Urothelium cell line (cell line): ENCODE measurements around the gene NFIX.

ENCODE experiments used
- DNase-seq: peaks from one replicate; pipeline ENCODE4 v3.0.0; 2011; ENCODE audit warnings: low spot score, mixed read lengths
- FAIRE-seq: peaks from 2 replicates; lab custom pipeline; 2011; peaks lifted over from hg19 to GRCh38; lab: Jason Lieb, UNC

NFIX gene

GRCh38 chr19:13033819-13034611, 38.7 kb downstream of the NFIX start:
- DNase-seq (no peak), FAIRE-seq (no peak)

GRCh38 chr19:13034636-13035035, 39.4 kb downstream of the NFIX start:
- no peak for DNase-seq

GRCh38 chr19:13035820-13036365, 40.6 kb downstream of the NFIX start:
- DNase-seq (no peak), FAIRE-seq (no peak)

More at GRCh38 chr19:13034636-13035035, 39.4 kb downstream of the NFIX start:
- FAIRE-seq: no peak

DNA sequence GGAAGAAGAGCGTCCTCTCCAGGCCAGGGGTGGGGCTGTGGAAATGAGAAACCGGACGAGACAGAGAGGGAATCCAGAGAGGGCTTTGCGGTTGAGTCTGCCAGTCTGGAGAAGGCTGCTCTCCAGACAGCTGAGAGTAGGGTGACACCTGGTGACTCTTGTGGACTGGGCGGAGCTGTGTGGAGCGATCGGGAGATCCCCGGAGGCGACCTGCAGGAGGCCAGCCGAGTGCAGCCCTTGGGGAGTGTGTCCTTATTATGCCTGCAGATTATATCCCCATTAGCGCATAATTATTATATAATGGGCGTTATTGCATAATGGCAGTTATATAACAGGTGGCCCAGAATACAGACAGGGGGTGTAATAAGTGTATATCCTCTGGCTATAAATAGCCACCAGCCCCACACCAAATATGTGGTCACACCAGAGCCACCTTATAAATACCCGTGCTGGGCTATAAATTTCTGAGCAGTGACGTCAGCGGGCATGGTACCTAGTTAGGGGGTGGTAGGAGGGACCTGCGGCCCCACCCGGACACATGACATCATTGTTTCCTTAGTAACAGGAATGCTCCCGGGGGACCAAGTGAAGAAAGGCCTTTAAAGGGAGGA, 41.2 kb downstream of the NFIX start:
- FAIRE-seq (no peak), DNase-seq (peak; percentile 79)

DNA sequence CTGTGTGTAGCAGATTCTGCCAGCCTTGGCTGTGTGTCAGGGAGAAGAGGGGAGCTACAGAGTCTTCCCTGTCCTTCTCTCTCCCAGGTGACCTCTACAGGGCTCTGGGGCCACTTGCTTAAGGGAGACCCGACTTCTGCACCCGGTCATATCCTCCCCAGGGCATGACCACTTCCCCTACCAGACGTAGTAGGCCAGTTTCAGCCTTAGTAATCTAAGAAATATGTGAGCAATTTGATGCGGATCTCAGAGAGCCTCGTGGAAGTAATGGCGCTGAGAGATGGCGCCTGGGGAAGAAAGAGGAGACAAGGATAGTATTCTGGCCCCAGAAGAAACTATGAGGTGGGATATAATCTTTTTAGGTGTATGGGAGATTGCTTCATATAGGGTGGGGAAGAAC, 41.9 kb downstream of the NFIX start:
- FAIRE-seq: no peak
- DNase-seq: peak; percentile 68

DNA sequence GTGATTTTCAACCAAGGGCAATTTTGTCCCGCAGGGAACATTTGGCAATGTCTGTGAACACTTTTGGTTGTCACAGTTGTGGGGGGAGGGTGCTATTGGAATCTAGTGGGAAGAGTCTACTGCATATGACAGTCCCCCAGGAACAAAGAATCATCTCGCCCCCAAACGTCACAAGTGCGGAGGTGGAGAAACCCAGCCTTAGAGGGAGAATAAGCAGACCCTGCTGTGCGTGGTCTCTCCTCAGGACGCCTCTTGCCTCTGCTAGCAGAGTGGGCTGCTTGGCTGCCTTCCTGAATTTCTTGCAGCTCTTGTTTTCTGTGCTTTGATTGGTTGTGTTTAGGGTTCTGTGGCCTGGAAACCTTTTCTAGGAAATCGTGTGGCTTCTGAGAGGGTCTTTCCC, 42.5 kb downstream of the NFIX start:
- FAIRE-seq (no peak), DNase-seq (no peak)

DNA sequence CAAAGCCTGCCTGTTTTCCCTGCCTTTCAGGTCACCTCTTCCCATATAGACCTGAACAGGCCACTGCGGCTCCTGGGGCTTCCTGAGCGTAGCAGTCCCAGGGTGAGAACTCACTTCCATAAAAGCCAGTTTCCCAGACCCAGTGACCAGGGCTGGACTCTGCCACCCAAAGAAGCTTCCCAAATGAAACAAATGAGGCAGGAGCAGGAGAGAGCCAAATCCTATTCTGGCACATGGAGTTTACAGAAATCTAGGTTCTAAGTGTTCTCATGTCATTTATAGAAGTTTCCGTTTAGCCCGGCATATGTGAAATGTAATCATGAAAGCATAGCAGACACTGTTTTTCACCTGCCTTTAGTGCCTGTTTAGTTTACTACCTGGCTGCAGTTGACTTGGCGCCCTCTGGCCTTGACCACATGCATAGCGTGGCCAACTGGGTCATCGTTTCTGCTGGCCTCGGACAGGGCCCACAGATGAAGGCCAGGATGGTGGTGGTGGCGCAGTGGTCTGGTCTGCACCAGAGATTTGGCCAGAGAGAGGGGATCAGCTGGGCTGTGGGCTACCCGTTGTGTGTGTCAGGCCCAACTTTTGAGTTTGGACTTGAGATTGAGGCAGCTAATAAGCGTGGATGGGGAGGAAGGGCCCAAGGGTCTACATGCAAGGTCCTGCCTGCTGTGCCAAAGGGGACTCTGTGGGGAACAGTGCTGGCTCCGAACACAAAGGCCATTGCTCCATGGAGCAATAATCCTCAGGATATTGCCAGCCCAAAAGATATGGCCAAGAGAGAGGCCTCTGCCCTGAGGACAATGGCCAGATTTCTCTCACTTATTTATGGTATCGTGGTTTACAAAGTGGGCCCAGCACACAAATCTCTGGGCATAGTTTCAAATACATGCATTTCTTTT, 43.3 kb downstream of the NFIX start:
- DNase-seq (no peak), FAIRE-seq (no peak)

DNA sequence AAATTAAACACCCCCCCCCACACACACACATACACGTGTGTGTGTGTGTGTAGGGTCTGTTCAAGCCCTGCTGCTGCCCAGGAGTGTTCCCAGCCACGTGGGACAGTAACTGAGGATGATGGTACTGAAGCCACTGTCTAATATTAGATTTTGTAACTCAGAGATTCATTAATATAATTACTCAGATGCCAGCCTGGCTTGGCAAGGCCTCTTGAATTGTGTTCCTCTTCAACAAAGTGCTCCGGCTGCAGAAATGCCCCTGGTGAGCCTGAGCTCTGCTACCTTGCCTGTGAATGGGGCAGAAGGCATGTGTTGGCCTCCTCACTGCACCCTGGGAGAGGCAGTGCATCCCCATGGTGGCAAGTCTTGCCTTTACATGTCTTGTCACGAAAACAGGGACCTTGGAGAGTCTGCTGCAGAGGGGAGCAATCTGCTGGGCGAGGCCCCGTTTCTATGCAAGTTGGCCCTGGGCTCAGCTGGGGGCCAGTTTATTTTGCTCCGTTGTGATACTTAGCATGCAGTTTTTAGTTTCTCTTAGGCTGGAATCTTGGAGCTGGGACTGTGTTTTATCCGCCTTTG, 44.0 kb downstream of the NFIX start:
- no peak for DNase-seq
- FAIRE-seq: no peak

DNA sequence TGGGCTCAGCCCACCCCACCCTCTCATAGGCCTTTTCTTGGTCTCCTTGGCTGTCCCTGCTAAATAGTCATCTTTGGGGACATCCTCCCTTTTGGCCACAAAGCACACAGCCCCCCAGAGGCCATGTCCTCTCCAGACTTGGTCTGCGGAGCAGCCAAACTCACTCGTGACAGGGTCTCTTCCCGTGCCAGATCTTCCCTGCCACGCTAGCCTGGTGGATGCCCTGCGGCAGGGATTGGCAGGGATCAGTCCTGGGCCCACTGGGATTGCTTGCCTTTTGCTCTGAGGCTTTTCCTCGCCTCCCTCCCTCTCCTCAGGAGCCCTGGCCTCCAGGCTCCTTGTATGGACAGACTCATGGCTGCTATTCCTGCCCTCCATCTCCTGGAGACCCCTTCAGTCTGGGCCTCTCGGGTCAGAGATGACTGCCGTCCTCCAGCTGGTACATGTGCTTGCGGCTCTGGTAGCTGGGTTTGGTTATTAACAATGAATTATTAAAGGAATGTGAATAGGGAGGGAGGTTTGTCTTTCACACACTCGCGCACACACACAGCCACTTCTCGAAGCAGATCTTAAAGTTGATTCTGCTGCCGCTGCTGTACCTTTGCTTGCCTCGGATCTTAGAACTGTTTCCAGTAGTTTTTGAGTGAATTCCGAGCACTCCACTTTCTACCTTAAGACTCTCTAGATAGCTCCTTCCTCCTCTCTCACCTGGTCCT, 45.1 kb downstream of the NFIX start:
- no peak for FAIRE-seq
- no peak for DNase-seq

- no peak for DNase-seq
These were observed 45.6 kb downstream of the NFIX start for GRCh38 chr19:13040948-13041292.

DNA sequence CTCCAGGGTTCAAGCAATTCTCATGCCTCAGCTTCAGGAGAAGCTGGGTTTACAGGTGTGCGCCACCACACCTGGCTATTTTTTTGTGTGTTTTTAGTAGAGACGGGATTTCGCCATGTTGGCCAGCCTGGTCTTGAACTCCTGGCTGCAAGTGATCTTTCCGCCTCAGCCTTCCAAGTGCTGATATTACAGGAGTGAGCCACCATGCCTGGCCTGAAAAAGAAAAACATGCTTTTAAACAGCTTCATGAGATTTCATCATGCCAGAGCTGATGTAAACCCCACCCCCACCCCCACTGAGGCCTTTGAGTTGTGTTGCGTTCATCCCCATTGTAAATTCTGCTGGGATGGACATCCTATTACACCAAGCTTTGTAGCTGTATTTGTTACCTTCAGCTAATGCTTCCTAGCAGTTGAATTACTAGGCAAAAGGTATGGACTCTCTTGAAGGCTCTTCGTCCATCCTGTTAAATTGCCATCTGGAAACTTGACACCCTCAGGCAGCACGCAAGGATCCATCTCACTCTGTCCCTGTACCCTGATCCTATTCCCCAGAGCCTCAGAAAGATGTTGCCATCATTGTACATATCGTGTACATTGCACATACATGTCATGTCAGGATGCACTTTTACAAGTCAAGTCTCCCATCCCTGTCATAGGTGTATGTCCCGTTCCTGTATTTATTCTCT, 47.3 kb downstream of the NFIX start:
- no peak for FAIRE-seq
- DNase-seq: no peak

More at GRCh38 chr19:13040948-13041292, 45.6 kb downstream of the NFIX start:
- FAIRE-seq: no peak

GRCh38 chr19:13043285-13043684, 48.0 kb downstream of the NFIX start:
- FAIRE-seq: no peak
- no peak for DNase-seq

DNA sequence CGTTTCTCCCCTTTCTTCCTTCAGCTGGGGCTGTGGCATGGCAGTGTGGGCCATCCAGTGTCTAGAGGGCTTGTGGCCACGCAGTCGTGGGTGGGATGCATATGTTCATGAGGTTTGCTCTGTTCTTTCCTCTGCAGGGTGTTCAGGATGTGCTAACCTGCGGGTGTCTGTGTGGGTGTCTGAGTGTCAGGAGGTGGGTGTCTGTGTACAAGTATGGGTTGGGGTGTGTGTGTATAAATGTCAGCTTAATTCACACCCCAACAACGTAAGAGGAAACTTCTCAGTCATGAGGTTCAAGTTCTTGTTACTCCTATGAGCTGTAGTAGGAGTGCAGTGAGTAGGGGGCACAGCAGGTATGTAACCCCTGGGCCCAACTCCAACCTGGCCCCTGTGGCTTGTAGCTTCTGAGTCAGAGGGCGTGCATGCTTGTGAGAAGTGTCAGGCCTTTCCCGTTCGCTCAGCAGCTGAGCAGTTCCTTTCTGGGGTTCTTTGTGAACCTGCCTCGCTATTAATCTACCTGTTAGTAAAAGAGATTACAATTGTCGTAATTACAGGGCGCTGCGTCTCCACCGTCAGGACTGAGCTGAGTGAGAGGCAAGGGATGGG, 49.1 kb downstream of the NFIX start:
- no peak for FAIRE-seq
- DNase-seq: no peak

DNA sequence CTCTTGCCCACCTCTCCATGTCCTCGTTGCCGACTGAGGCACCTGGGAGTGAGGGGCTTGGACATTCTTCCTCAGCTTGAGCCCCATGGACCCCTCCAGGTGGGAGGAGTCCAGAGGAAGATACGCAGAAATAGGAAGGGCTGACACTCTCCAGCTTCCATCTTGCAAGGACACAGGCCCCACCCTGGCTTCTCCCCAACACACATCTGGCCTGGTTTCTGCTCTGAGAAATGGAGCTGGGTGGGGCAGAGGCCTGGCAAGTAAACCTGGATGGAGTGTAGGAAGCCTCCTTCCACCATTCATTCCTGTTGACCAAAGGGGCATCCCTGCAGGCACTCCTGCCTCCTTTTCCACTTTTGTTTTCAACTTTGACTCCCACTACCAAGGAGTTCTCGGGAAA, 50.5 kb downstream of the NFIX start:
- FAIRE-seq (no peak), DNase-seq (no peak)

DNA sequence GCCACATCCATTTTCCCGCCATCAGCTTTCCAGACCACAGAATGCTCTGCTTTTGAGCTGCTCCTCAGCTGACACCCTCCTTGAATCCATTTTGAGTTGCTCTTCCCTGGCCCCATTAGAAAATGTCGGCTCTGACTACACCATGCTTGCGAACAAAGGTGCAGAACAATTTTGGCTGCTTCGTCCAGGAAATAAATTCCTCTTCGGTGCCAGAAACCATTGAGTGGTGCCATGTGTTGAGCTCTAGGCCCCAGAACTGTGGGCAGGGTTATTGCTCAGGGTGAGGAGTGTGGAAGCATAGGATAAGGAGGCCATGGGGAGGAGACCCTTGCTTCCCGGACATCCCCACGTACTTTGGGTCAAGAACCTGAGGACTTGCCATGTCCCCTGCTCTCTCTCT, 52.1 kb downstream of the NFIX start:
- DNase-seq (no peak), FAIRE-seq (no peak)

GRCh38 chr19:13050274-13050673, 55.0 kb downstream of the NFIX start:
- DNase-seq (no peak), FAIRE-seq (no peak)

DNA sequence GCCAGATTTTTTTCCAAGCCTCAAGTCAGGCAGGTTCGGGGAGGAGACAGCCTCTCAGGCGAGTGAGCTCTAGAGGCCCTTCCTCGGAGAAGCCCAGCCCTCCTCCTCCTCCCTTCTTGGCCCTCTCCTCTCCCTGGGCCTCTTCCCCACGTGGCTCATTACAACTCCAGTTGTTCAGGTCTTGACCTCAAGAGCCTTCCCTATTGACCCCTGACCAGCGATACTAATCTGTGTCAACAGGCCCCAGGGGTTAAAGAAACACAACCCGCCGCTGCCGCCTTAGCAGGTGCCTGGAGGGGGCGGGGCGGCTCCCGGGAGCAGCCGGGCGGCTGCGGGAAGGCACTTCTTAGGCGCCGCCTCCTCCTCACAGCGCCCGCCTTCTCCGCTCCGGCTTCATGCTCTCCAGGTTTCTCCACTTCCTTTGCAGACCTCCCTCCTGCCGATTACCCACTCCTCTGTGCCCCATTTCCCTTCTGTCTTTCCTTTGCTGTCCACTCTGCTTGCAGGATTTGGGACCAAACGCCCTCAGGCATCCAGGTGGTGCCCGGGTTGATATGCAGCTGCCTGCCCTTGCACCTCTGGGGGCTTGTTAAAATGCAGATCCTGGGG, 56.4 kb downstream of the NFIX start:
- DNase-seq (peak; percentile 67), FAIRE-seq (no peak)

GRCh38 chr19:13052447-13053175, 57.3 kb downstream of the NFIX start:
- FAIRE-seq (no peak), DNase-seq (no peak)
